Activated gamma-delta T cell treated with Interleukin-2 at 50 U/mL for 16 hours (primary cell): ENCODE results near the gene TREM1.
"Not testable (repeated sequence)": the region's sequence is repeated elsewhere in the genome, so short reads cannot be mapped to it uniquely, and the experiment has no call there.

Experiments
- DNase-seq: peaks from one replicate; pipeline ENCODE4 v3.0.0-alpha.2; 2020

The TREM1 gene

GRCh38 chr6:41257369-41258195 lies 28.9 kb downstream of the TREM1 start:
- DNase-seq: no peak

DNA sequence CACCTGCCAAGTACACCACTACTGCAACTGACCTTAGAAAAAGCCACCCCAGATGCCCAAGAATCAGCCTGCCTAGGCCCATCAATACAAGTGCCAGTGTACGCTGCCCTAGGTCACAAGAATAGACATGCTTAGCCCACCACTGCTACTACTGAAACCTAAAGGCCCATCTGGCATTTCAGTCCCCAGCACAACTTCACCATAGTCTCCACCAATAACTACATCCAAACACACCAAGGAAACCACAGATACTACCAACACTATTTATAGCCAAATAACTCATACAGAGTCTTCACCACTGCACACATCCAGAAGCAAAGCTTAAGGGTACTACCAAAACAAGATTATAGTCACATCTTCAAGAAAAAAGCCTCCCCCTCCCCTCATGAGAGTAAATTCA lies 30.1 kb downstream of the TREM1 start:
- DNase-seq: no peak

DNA sequence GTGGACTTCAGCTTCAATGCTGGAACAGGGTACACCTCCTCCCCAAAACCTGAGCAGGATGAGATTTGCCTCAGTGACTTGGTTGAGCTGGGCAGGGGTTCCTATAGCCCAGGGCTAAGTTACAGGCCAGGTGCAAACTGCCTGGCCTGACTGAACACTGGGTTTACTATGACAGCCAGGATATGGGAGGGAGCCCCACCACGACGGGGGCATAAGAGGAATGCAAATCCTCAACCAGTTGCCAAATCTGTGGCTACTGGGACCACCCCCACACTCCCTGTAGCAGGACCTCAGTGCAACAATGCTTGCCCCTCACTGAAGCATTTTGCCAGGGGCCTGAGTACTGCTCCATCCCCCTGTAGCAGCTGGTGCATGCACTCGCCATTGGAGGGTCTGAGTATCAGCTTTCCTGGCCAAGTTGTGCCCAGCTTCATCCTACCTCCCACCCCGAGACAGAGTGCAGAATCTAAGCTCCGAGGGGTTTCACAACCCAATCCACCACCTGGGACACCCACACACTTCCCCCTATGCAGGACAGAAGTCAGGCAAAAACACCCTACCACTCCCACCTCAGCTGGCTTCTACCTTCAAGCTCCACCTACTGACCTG lies 30.7 kb downstream of the TREM1 start:
- DNase-seq: no peak

- no peak for DNase-seq
Observed at GRCh38 chr6:41255110-41255509, 31.4 kb downstream of the TREM1 start.

- no peak for DNase-seq
Observed at GRCh38 chr6:41252401-41253169, 33.9 kb downstream of the TREM1 start.

- DNase-seq: no peak
Observed at GRCh38 chr6:41247882-41248705, 38.4 kb downstream of the TREM1 start.

GRCh38 chr6:41247288-41247865 lies 39.1 kb downstream of the TREM1 start:
- no peak for DNase-seq

DNA sequence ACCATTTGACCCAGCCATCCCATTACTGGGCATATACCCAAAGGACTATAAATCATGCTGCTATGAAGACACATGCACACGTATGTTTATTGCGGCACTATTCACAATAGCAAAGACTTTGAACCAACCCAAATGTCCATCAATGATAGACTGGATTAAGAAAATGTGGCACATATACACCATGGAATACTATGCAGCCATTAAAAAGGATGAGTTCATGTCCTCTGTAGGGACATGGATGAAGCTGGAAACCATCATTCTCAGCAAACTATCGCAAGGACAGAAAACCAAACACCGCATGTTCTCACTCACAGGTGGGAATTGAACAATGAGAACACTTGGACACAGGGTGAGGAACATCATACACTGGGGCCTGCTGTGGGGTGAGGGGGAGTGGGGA lies 40.0 kb downstream of the TREM1 start:
- DNase-seq: not testable (repeated sequence)

DNA sequence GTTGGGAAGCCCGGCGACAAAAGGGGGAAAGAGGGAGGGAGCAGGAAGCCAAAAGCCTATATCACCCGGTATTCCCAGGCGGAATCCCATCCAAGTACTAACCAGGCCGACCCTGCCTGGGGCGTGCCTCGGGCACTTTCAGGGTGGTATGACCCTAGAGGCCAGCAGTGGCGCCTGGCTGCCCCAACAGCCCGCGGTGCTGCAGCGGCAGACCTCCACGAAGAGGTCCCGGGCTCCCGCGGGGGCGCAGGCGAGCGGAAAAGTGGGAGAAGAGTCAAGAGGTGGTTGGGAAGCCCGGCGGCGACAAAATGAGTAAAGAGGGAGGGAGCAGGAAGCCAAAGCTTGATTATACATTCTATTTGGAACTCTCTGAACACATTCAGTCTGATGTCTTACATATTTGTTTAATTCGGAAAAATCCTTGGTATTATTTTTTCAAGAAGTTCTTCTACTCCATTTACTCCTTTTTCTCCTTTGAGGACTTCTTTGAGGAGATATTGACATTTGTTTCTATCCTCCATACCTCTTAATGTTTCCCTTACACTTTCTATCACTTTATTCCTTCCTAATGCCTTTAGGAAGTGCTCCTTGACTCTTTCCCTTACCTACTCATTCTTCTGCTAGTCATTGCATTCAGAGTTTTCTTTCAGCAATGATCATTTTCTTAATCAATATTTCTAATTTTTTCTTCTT lies 46.9 kb downstream of the TREM1 start:
- no peak for DNase-seq

DNA sequence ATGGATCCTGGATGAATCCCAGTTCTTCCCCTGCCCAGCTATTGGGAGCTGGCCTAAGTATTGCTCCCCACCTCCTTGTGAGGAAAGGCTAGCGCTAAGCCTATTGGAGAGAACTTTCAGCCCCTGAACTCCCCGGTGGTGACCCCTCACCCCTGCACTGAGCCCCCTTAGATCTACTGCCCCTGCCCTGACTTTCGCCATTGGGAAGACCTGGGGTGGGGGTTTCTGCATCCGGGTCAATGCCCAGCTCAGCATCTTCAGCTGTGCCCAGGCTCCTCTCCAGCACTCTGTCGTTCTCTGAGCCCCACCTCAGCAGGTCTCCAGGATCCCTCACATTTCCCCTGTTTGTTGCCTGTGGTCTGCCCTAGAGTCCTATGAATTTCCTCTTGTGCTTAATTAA lies 49.4 kb downstream of the TREM1 start:
- DNase-seq: no peak

- no peak for DNase-seq
Observed at GRCh38 chr6:41236276-41236675, 50.2 kb downstream of the TREM1 start.

- DNase-seq: no peak
Observed at GRCh38 chr6:41232667-41233066, 53.8 kb downstream of the TREM1 start.

GRCh38 chr6:41231246-41231645 lies 55.2 kb downstream of the TREM1 start:
- no peak for DNase-seq

- no peak for DNase-seq
Observed at GRCh38 chr6:41229721-41230120, 56.8 kb downstream of the TREM1 start.

DNA sequence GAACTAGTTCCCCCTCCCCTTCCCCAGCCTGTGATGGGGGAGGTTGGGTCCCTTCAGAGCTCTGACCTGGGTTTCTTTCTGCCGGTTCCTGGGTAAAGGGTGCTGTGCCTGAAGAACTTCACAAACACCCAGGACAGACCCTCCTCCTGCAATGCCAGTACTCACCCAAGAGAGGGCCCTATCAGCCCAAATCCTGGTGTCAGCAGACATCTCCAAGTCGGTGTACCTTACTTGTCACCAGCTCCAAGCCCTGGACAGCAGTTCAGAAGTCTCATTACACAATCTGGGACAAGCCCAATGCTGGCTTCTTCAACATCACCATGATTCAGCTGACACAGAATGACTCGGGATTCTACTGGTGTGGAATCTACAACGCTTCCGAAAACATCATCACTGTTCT lies 57.9 kb downstream of the TREM1 start:
- DNase-seq: no peak

- DNase-seq: no peak
Observed at GRCh38 chr6:41228096-41228495, 58.4 kb downstream of the TREM1 start, which contains the start of gene TREML4. TSS of gene TREML4 (plus strand) at chr6:41228349. CDS start at chr6:41228428, 79 bp downstream.

DNA sequence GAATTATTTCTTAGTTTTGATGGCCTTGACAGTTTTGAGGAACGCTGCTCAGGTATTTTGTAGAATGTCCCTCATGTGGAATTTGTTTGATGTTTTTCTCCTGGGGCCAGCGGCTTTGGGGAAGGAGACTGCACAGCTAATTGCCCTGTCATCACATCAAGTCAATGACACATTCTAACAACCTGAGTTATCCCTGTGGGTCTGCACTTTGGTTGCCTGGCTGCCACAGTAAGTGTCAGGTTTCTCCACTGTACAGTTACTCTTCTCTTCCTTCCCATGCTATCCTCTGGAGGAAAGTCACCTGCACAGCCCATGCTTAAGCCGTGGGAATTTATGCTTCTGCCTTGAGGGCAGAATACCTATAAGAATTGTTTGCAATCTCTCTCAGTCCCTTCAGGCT lies 59.7 kb downstream of the TREM1 start:
- DNase-seq: no peak

DNA sequence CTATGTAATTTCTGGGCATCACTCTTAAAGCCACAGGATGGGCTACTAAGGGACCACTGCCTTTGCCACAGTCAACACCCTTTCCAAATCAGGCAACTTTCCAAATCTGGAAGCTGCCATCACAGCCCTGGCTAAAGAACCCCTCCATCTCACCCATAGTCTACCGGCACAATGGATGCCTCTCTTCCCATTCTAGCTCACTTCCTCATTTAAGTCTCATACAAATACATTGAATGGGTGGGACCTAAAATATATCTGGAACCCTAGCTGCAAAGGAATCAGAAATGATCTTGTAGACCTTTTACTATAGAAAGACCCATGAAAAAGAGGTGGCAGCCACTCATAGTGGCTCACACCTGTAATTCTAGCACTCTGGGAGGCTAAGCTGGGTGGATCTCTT lies 61.7 kb downstream of the TREM1 start:
- DNase-seq: no peak
